Cortex of kidney (tissue), 1 donor: Measurements from ENCODE around the gene UBR4.

Source experiments
- DNase-seq: peaks from one replicate; lab custom pipeline; 2025; lab: John Stamatoyannopoulos, UW

UBR4 gene

DNA sequence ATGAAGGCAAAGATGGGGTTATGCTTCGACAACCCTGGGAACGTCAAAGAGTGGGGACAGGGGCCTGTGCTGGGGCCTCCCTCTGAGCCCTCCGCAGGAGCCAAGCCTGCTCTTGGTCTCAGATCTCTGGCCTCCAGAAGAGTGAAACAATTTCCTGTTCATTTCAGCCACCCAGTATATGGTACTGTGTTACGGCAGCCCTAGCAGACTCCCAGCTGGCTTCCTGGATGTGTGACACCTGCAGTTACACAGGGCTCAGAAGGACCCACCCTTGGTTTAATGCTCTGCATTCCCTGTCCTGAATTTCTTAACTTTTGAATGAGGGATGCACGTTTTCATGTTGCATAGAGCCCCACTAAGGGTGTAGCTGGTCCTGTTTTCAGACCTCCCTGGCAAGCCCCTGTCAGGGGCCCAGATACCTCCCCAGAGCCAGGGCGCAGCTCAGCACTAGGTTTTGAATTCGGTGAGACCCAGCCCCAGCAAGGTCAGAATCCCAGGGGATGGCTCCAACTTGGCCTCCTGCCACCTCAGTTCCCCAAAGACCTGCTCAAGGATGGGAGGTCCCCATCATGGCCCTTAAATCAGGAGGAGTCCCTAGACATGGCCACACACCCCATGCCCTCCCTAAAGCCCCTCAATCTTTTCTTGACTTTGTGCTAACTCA lies 174.6 kb downstream of the UBR4 start:
- no peak for DNase-seq

DNA sequence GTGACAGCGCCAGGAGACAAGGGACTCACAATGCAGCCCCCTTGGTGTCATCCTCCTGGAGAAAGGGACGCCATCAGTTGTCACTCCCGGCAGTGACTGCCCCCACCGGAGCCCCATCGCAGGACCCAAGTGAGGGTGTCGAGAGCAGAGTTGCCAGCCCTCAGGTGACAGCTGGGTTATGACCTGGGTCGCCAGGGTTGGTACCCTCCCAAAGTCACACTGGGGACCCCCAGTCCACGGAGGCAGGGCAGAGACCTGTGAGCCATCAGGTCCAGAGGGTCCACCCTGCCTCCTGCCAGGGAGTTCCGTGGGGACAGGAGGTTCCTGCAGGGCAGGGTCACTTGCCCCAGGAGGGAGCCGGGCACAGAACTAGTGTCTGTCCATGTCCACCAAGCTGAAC lies 175.3 kb downstream of the UBR4 start:
- no peak for DNase-seq

DNA sequence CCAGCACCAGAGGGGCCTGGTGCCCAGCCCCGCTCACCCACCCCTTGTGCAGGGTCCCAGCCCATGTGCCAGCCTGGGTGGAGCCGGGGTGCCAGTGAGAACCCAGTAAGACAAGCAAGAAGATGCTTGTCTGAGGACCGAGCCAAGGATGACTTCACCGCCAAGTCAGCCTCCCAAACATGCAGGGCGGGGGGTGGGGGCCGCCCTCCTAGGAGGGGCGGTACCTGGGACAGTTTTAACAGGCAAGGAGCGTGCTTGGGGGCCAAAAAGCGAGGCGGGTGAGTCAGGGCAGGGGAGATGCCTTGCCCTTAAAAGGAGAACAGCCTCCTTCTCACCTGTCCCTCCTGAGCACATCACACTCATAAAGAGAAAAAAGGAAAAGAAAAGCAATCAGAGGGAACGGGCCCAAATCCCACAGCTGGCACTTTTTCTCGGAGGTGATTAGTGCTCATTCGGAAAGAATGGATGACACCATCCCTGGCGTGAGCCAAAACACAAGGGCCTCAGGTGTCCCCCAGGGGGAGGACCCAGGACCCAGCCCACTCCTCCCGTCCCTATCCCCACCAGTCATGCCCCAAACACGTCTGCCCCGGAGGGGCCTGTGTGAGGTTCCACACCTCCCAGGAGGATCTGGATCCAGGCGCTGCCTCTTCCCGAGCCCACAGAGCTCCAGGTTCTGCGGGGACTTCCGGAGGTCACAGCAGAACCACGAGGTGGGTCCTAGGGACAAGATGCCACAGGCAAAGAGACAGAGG lies 176.0 kb downstream of the UBR4 start:
- no peak for DNase-seq

DNA sequence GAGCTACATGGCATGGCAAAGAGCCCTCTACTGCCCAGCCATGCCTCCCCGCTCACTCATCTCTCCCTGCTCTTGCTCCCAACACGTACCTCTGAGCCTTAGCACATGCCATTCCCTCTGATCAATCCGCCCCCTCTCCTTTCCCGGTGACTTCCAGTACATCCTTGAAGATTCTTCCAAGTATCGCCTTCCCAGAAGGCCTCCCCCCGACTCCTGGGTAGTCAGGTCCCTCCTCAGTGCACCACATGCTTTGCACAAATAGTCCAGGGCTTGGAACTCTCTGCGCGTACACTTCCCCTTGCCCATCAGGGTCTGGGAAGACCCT lies 176.6 kb downstream of the UBR4 start:
- DNase-seq: no peak

DNA sequence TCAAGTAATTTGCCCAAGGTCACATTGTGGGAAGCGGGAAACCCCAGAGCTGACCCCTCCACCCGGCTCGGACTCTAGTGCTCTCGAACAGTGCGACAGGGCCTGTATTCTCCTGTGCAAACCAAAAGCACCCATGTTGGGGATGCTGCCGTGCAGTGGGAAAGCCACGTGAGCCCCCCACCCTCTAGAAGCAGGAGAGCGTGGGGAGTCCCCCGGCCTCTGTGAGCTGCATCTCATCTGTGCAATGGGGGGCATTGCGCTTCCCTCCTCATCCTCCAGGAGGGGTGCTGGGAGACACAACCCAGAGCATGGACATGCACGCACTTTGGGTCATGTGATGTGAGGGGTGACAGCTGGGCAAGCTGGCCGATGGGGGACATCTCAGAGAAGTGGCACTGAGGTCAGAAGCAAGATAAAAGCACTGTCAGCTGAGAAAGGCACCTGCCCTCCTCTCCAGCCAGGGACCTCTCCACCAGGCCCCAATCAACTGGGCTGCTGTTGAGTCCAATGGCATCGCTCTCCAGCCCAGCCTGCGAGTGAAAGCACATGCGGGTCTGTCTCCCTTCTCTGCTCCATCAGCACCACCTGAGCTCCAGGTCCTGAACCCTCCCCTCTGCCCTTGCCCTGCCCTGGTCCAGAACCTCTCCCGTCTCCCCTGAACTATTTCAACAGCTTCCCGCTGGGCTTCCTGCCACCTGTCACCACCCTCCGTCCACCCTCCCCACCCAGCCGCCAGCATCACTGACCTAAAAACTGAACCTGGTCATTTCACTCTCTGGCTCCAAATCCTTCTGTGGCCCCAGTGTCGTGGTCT lies 177.2 kb downstream of the UBR4 start:
- no peak for DNase-seq

DNA sequence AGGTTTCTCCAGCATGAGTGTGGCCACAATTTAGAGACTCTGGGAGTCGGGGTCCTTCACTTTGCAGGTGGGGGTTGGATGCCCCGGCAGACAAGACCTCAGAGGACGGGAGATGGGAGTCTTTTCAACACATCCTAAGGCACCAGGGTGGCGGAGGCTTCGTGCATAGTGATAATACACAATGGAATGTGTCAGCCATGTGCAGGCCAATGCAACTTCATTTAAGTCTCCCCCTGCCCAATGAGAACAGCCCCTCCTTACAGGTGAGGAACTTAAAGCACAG lies 177.7 kb downstream of the UBR4 start:
- DNase-seq: no peak

DNA sequence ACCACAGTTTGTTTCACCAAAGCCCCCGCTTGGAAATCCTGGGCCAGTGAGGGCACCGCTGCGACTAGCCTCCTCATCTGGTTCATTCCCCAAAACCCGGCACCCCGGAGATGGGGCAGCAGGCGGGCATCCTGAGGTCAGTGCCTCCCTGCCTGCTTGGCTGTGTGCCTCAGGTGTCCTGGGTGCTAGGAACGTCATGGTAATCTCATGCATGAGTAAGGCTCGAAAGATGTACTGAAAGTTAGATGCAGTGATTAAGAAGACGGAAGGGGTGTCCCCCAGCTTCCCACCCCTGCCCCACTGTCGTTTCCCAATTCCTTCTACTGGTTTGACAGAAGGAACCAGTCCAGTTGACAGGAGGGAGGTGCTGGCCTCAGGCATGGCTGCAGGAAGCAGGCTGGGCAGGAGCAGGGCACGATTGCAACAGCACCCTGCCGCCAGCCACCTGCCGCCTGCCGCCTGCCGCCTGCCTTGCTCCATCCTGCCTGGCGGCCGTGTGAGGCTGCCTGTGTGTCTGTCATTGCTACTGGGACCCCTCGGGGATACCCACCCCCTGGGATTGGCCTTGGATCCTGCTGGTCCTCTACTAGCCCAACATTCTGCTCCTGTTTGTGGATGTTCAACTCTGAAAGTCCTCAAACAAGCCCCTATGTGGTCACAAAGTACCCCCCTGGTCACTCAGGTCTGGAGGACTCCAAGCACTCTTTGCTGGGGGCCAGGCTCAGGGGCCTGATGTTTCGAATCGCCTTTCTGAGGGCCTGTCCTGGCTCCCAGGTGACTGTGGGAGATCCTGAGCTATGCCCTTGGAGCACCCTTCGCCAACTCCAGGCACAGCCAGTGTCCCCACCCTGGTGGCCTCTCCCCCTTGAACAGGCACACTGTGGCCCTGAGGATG lies 180.6 kb downstream of the UBR4 start:
- DNase-seq: no peak

DNA sequence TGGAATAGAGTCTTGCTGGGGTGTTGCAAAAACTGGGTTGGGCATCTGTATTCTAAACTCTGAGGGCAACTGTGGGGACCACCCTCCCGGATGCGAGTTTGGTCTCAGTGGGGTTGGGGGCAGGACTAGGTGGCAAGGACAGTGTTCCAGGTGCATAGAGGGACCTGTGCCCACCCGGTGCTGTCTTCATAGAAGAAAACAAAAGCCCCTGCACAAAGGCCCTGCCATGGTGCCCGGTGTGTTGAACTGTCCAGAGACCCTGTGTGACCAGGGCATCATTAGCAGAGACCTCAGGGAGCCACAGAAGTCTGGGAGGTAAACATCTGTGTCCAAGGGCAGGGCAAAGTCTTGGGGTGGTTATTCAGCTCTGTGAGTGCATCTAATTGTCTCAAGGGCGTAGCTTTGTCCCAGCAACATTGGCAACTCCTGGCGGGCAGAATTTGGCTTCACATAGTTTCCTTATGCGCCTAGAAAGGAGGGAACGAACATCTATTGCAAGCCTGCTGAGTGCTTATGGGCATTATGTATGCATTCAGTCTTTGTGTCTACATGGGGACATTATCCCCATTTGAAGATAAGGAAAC lies 181.4 kb downstream of the UBR4 start:
- no peak for DNase-seq

DNA sequence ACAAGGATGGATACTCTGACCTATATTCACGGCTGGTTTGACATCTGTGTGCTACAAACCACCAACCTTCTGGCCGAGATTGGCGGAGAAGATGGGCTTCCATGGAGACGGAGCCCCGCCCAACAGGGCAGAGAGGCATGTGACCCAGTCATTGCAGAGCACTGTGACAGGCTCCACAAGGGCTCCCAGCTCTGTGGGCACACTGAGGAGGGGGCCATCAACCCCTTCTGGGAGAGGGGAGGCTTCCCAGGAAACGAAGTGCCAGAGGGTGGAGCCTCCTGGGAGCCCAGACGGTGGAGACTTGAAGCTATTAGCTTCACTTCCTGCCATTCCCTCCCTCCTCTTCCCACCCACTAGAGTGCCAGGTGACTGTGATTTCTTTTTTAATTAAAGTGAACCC lies 182.0 kb downstream of the UBR4 start:
- DNase-seq: no peak
